Ishikawa (cell line): Measurements from ENCODE around the gene PAXX.

ENCODE experiments used
- CEBPB ChIP-seq: IDR thresholded peaks from 2 replicates; pipeline ENCODE4 v1.6.1; 2012
- CREB1 ChIP-seq: IDR thresholded peaks from 2 replicates; pipeline ENCODE4 v1.6.1; 2012; ENCODE audit warnings: low read depth
- EGR1 ChIP-seq: IDR thresholded peaks from 2 replicates; pipeline ENCODE4 v1.6.1; 2012
- EP300 ChIP-seq: IDR thresholded peaks from 2 replicates; pipeline ENCODE4 v1.6.1; 2012; ENCODE audit warnings: borderline replicate concordance
- FOXM1 ChIP-seq: IDR thresholded peaks from 2 replicates; pipeline ENCODE4 v1.6.1; 2012; ENCODE audit warnings: low read depth, borderline replicate concordance
- MAX ChIP-seq: IDR thresholded peaks from 2 replicates; pipeline ENCODE4 v1.6.1; 2012
- NFIC ChIP-seq: IDR thresholded peaks from 2 replicates; pipeline ENCODE4 v1.6.1; 2012
- RAD21 ChIP-seq: IDR thresholded peaks from 2 replicates; pipeline ENCODE4 v1.6.1; 2012; ENCODE audit warnings: low read depth
- REST ChIP-seq: IDR thresholded peaks from 2 replicates; pipeline ENCODE4 v1.6.1; 2012; ENCODE audit warnings: low read depth, mild to moderate bottlenecking
- TAF1 ChIP-seq: IDR thresholded peaks from 2 replicates; pipeline ENCODE4 v1.6.1; 2012; ENCODE audit warnings: low read depth, mild to moderate bottlenecking
- TCF12 ChIP-seq: IDR thresholded peaks from 2 replicates; pipeline ENCODE4 v1.6.1; 2012; ENCODE audit warnings: low read depth
- TEAD4 ChIP-seq: IDR thresholded peaks from 2 replicates; pipeline ENCODE4 v1.6.1; 2012
- YY1 ChIP-seq: IDR thresholded peaks from 2 replicates; pipeline ENCODE4 v1.6.1; 2012; ENCODE audit warnings: low read depth
- ZBTB7A ChIP-seq: IDR thresholded peaks from 2 replicates; pipeline ENCODE4 v1.6.1; 2012; ENCODE audit warnings: low read depth
- TF ChIP-seq, protein P1 (sequence below): IDR thresholded peaks from 2 replicates; pipeline ENCODE4 v1.6.1; 2012

The PAXX gene

DNA sequence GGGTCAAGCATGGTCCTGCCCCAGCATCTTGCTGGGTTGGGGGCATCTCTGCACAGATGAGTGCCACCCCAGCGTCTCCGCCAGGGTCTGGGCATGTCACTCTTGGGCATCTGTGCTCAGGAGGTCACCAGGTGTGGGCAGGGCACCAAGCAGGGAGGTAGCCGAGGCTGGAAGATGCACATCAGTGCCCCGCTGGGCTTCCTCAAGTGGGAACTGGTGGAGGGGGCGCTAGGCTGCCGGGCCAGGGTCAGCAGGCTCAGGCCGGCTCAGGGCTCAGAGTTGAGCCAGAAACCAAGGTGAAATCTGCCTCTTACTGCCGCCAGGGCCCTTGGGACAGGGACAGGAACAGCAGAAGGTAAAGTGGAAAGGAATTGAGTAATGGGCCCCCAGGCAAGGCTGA lies 43.7 kb downstream of the PAXX start:
- TF ChIP-seq EP300 (no peak), MAX (no peak), RAD21 (no peak), CEBPB (no peak), FOXM1 (no peak), YY1 (no peak), ZBTB7A (no peak), TEAD4 (no peak), NFIC (no peak), TCF12 (no peak), REST (no peak), CREB1 (no peak)

DNA sequence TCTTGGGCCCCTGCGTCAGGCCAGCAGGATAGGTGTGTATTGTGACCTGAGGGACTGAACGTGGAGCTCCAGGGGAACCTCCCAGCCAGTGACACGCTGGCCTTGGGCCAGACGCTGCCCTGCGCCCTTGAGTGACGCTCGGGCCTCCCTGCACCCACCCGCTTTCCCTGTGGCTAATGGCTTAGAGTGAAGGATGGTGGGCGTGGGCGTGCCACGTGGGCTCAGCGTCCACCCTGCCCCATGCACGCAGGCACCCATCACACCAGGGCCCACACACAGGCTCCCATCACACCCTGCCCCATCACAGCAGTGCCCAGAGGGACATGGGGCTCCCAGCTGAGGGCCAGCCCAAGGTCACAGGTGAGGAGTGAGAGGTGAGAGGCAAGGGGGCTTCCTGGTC lies 44.8 kb downstream of the PAXX start:
- TF ChIP-seq REST (no peak), NFIC (no peak), MAX (no peak), EP300 (no peak), CREB1 (no peak), TAF1 (no peak), FOXM1 (no peak), EGR1 (no peak), CEBPB (no peak), TEAD4 (no peak)
- TF ChIP-seq, protein P1, sequence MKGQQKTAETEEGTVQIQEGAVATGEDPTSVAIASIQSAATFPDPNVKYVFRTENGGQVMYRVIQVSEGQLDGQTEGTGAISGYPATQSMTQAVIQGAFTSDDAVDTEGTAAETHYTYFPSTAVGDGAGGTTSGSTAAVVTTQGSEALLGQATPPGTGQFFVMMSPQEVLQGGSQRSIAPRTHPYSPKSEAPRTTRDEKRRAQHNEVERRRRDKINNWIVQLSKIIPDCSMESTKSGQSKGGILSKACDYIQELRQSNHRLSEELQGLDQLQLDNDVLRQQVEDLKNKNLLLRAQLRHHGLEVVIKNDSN, result no peak

DNA sequence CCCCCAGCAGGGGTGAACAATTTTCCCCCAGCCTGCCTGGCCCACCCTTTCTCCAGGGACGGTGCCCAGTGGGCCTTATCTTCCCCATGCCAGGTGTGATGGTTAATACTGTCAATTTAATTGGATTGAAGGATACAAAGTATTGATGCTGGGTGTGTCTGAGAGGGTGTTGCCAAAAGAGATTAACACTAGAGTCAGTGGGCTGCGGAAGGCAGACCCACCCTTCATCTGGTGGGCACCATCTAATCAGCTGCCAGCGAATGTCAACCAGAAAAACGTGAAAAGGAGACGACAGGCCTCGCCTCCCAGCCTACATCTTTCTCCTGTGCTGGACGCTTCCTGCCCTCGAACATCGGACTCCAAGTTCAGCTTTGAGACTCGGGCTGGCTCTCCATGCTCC lies 45.3 kb downstream of the PAXX start:
- no peak for TF ChIP-seq CEBPB
- no peak for TF ChIP-seq ZBTB7A
- TF ChIP-seq RAD21, result no peak
- no peak for TF ChIP-seq FOXM1
- TF ChIP-seq, protein P1, result no peak
- no peak for TF ChIP-seq TEAD4
- no peak for TF ChIP-seq NFIC
- TF ChIP-seq TCF12, result no peak
- no peak for TF ChIP-seq EP300
- no peak for TF ChIP-seq MAX
- no peak for TF ChIP-seq YY1

DNA sequence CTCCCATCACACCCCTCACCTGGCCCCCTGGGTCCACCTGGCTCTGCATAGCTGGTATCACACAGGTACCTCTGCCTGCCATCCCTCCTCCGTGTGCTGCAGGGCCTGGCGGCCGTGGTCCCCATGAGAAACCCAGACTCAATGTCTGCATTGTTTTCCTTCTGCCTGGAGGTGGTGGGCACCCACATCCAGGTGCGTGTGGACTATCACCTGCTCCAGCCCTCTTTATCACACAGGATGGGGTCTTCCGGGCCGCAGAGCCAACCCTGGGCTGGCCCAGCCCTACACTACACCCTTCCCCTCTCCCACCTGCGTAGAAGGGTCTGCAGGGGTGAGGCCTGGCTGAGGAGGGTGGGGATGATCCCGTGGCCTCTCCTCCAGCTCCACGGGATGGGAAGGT lies 46.7 kb downstream of the PAXX start:
- TF ChIP-seq RAD21 (no peak), MAX (no peak), NFIC (no peak), CREB1 (no peak)

GRCh38 chr9:137039611-137040366 lies 47.6 kb downstream of the PAXX start:
- TF ChIP-seq EGR1 (no peak), TAF1 (no peak), RAD21 (no peak), ZBTB7A (no peak), MAX (no peak), TEAD4 (no peak)
- TF ChIP-seq, protein P1, result no peak
